Ishikawa (cell line): ENCODE measurements around the gene XXYLT1.

ENCODE experiments used
- CEBPB ChIP-seq: IDR thresholded peaks from 2 replicates; pipeline ENCODE4 v1.6.1; 2012
- CREB1 ChIP-seq: IDR thresholded peaks from 2 replicates; pipeline ENCODE4 v1.6.1; 2012; ENCODE audit warnings: low read depth
- EGR1 ChIP-seq: IDR thresholded peaks from 2 replicates; pipeline ENCODE4 v1.6.1; 2012
- EP300 ChIP-seq: IDR thresholded peaks from 2 replicates; pipeline ENCODE4 v1.6.1; 2012; ENCODE audit warnings: borderline replicate concordance
- FOXM1 ChIP-seq: IDR thresholded peaks from 2 replicates; pipeline ENCODE4 v1.6.1; 2012; ENCODE audit warnings: low read depth, borderline replicate concordance
- MAX ChIP-seq: IDR thresholded peaks from 2 replicates; pipeline ENCODE4 v1.6.1; 2012
- NFIC ChIP-seq: IDR thresholded peaks from 2 replicates; pipeline ENCODE4 v1.6.1; 2012
- RAD21 ChIP-seq: IDR thresholded peaks from 2 replicates; pipeline ENCODE4 v1.6.1; 2012; ENCODE audit warnings: low read depth
- REST ChIP-seq: IDR thresholded peaks from 2 replicates; pipeline ENCODE4 v1.6.1; 2012; ENCODE audit warnings: low read depth, mild to moderate bottlenecking
- TAF1 ChIP-seq: IDR thresholded peaks from 2 replicates; pipeline ENCODE4 v1.6.1; 2012; ENCODE audit warnings: low read depth, mild to moderate bottlenecking
- TCF12 ChIP-seq: IDR thresholded peaks from 2 replicates; pipeline ENCODE4 v1.6.1; 2012; ENCODE audit warnings: low read depth
- TEAD4 ChIP-seq: IDR thresholded peaks from 2 replicates; pipeline ENCODE4 v1.6.1; 2012
- USF1 ChIP-seq: IDR thresholded peaks from 2 replicates; pipeline ENCODE4 v1.6.1; 2012
- YY1 ChIP-seq: IDR thresholded peaks from 2 replicates; pipeline ENCODE4 v1.6.1; 2012; ENCODE audit warnings: low read depth
- ZBTB7A ChIP-seq: IDR thresholded peaks from 2 replicates; pipeline ENCODE4 v1.6.1; 2012; ENCODE audit warnings: low read depth

XXYLT1 gene

GRCh38 chr3:195307711-195308110, 36.8 kb upstream of the XXYLT1 start:
- no peak for TF ChIP-seq MAX
- TF ChIP-seq ZBTB7A: no peak
- TF ChIP-seq CEBPB: no peak
- TF ChIP-seq FOXM1: no peak
- TF ChIP-seq CREB1: no peak

- TF ChIP-seq EP300: no peak
- TF ChIP-seq USF1: no peak
- TF ChIP-seq RAD21: no peak
- TF ChIP-seq FOXM1: no peak
- no peak for TF ChIP-seq TCF12
- TF ChIP-seq CREB1: no peak
- no peak for TF ChIP-seq YY1
- TF ChIP-seq REST: no peak
- no peak for TF ChIP-seq EGR1
- no peak for TF ChIP-seq MAX
- no peak for TF ChIP-seq NFIC
- no peak for TF ChIP-seq CEBPB
- TF ChIP-seq TAF1: no peak
- TF ChIP-seq ZBTB7A: no peak
- no peak for TF ChIP-seq TEAD4
These were observed 35.4 kb upstream of the XXYLT1 start for GRCh38 chr3:195306369-195306768.

GRCh38 chr3:195302431-195302830, 31.5 kb upstream of the XXYLT1 start:
- no peak for TF ChIP-seq NFIC
- TF ChIP-seq FOXM1: no peak
- no peak for TF ChIP-seq REST
- no peak for TF ChIP-seq MAX
- no peak for TF ChIP-seq TAF1
- TF ChIP-seq TCF12: no peak
- TF ChIP-seq EP300: no peak
- TF ChIP-seq ZBTB7A: no peak
- no peak for TF ChIP-seq USF1
- no peak for TF ChIP-seq TEAD4
- TF ChIP-seq EGR1: no peak
- no peak for TF ChIP-seq RAD21
- no peak for TF ChIP-seq YY1
- no peak for TF ChIP-seq CREB1
- TF ChIP-seq CEBPB: no peak

- TF ChIP-seq TCF12: no peak
- no peak for TF ChIP-seq TEAD4
- no peak for TF ChIP-seq YY1
- TF ChIP-seq TAF1: no peak
- no peak for TF ChIP-seq FOXM1
- TF ChIP-seq EGR1: no peak
- no peak for TF ChIP-seq REST
- no peak for TF ChIP-seq ZBTB7A
- TF ChIP-seq NFIC: no peak
- no peak for TF ChIP-seq MAX
- TF ChIP-seq CREB1: no peak
- TF ChIP-seq RAD21: no peak
- no peak for TF ChIP-seq CEBPB
These were observed 26.5 kb upstream of the XXYLT1 start for GRCh38 chr3:195297446-195297845.
